IMR-90 (cell line): Measurements from ENCODE around the gene ESD. TPM values are rescaled to one million over a fixed set of nuclear protein-coding genes. Genes with fewer than 3 reads are reported as not detected.

Experiments
- ATAC-seq: fragments of 200-7000 bp; cut with Tn5 transposase; 2 replicates; pipeline ENCODE4 v1.9.1; 2020; ENCODE audit warnings: low read depth, mild to moderate bottlenecking, moderate library complexity
- BruUV-seq: library from RNA; stranded (reverse); fragments of 400-500 nt; replicated peaks from 2 replicates; lab custom pipeline; 2021; lab: Mats Ljungman, UMichigan
- CTCF ChIA-PET: fragments of 300-600 bp; formaldehyde crosslinking; extraction: SDS; loops from one replicate; lab custom pipeline; 2021; ENCODE audit warnings: antibody characterized with exemption; lab: Yijun Ruan, JAX
- POLR2A ChIA-PET: fragments of 300-600 bp; sonication (Branson Sonifier 250); formaldehyde crosslinking; loops from one replicate; lab custom pipeline; 2022; ENCODE audit warnings: antibody characterized with exemption; ENCODE audit not compliant: unreplicated experiment; lab: Charles Lee
- DNase-seq: peaks from one replicate; pipeline ENCODE4 v3.0.0; 2013
- H2AFZ ChIP-seq: replicated peaks from 2 replicates; pipeline ENCODE3; 2013; ENCODE audit warnings: low read length, mild to moderate bottlenecking; ENCODE audit not compliant: poor library complexity
- H2AK5ac ChIP-seq: 2 replicates; pipeline ENCODE4 v1.6.1; 2013; ENCODE audit warnings: low read depth, low read length, inconsistent platforms
- H2AK9ac ChIP-seq: replicated peaks from 2 replicates; pipeline ENCODE3; 2013; ENCODE audit warnings: mild to moderate bottlenecking, low read depth, low read length, moderate library complexity; ENCODE audit not compliant: poor library complexity
- H2BK120ac ChIP-seq: 2 replicates; pipeline ENCODE4 v1.6.1; 2013; ENCODE audit warnings: low read depth, low read length, inconsistent platforms
- H2BK15ac ChIP-seq: 3 replicates; pipeline ENCODE4 v1.6.1; 2013; ENCODE audit warnings: low read depth, low read length, inconsistent platforms
- H2BK20ac ChIP-seq: 2 replicates; pipeline ENCODE4 v1.6.1; 2013; ENCODE audit warnings: low read depth, mild to moderate bottlenecking, inconsistent platforms, low read length, moderate library complexity
- H2BK5ac ChIP-seq: 2 replicates; pipeline ENCODE4 v1.6.1; 2013; ENCODE audit warnings: mild to moderate bottlenecking, low read depth, low read length, inconsistent platforms; ENCODE audit not compliant: poor library complexity, severe bottlenecking
- H3K14ac ChIP-seq: replicated peaks from 2 replicates; pipeline ENCODE4 v1.6.1; 2013; ENCODE audit warnings: low read depth, low read length, inconsistent platforms
- H3K18ac ChIP-seq: 2 replicates; pipeline ENCODE4 v1.6.1; 2013; ENCODE audit warnings: low read depth, low read length, control low read depth
- H3K23ac ChIP-seq: 2 replicates; pipeline ENCODE4 v1.6.1; 2013; ENCODE audit warnings: low read depth, low read length, inconsistent platforms
- H3K27ac ChIP-seq: 2 replicates; pipeline ENCODE4 v1.5.1; 2013; ENCODE audit warnings: mild to moderate bottlenecking, control low read depth, low read length; ENCODE audit not compliant: insufficient read depth
- H3K27me3 ChIP-seq: 2 replicates; pipeline ENCODE4 v1.6.1; 2013; ENCODE audit warnings: low read length; ENCODE audit not compliant: control insufficient read depth, insufficient read depth
- H3K36me3 ChIP-seq: 2 replicates; pipeline ENCODE4 v1.6.1; 2013; ENCODE audit warnings: low read length, mixed read lengths; ENCODE audit not compliant: control insufficient read depth, insufficient read depth
- H3K4ac ChIP-seq: 2 replicates; pipeline ENCODE4 v1.6.1; 2013; ENCODE audit warnings: low read depth, low read length, inconsistent platforms
- H3K4me1 ChIP-seq: 2 replicates; pipeline ENCODE4 v1.6.1; 2013; ENCODE audit warnings: low read length, mixed read lengths; ENCODE audit not compliant: control insufficient read depth, insufficient read depth
- H3K4me2 ChIP-seq: 2 replicates; pipeline ENCODE4 v1.6.1; 2013; ENCODE audit warnings: low read depth, mild to moderate bottlenecking, control low read depth, low read length, moderate library complexity
- H3K4me3 ChIP-seq: 2 replicates; pipeline ENCODE4 v1.5.1; 2013; ENCODE audit warnings: low read depth, mild to moderate bottlenecking, control low read depth, low read length, moderate library complexity; ENCODE audit not compliant: insufficient read depth
- H3K56ac ChIP-seq: 2 replicates; pipeline ENCODE4 v1.6.1; 2013; ENCODE audit warnings: low read length, inconsistent platforms; ENCODE audit not compliant: insufficient read depth; ENCODE audit errors: extremely low read depth
- H3K79me1 ChIP-seq, 2 experiments: 2 replicates each; pipeline ENCODE4 v1.6.1; 2013; ENCODE audit warnings: low read length in 2 of 2, inconsistent platforms in 1 of 2, low read depth in 1 of 2
- H3K9ac ChIP-seq: 2 replicates; pipeline ENCODE4 v1.6.1; 2013; ENCODE audit warnings: low read depth, low read length, control low read depth
- H3K9me1 ChIP-seq: 2 replicates; pipeline ENCODE4 v1.6.1; 2013; ENCODE audit warnings: low read length, inconsistent platforms; ENCODE audit not compliant: insufficient read depth
- H3K9me3 ChIP-seq: 2 replicates; pipeline ENCODE4 v1.6.1; 2013; ENCODE audit warnings: low read length; ENCODE audit not compliant: control insufficient read depth, insufficient read depth
- H4K20me1 ChIP-seq: 2 replicates; pipeline ENCODE4 v1.6.1; 2013; ENCODE audit warnings: low read length, inconsistent platforms; ENCODE audit not compliant: insufficient read depth
- H4K5ac ChIP-seq: 2 replicates; pipeline ENCODE4 v1.6.1; 2013; ENCODE audit warnings: mild to moderate bottlenecking, low read depth, low read length, control low read depth
- H4K8ac ChIP-seq, 2 experiments: 2 replicates each; pipeline ENCODE4 v1.6.1; 2013; ENCODE audit warnings: low read depth in 2 of 2, low read length in 2 of 2, control low read depth in 1 of 2, inconsistent platforms in 1 of 2
- H4K91ac ChIP-seq: 2 replicates; pipeline ENCODE4 v1.6.1; 2013; ENCODE audit warnings: low read depth, low read length, inconsistent platforms; ENCODE audit not compliant: insufficient read depth
- CEBPB ChIP-seq: IDR thresholded peaks from 2 replicates; pipeline ENCODE4 v1.6.1; 2012; ENCODE audit warnings: low read depth, low read length, improper control_type of control experiment
- MAFK ChIP-seq: IDR thresholded peaks from 2 replicates; pipeline ENCODE4 v1.6.1; 2012; ENCODE audit warnings: low read depth, low read length, improper control_type of control experiment
- POLR2A ChIP-seq: IDR thresholded peaks from 2 replicates; pipeline ENCODE4 v1.6.1; 2012; ENCODE audit warnings: mild to moderate bottlenecking, low read depth, low read length
- RAD21 ChIP-seq: IDR thresholded peaks from 2 replicates; pipeline ENCODE4 v1.6.1; 2012; ENCODE audit warnings: low read length, improper control_type of control experiment
- SMC3 ChIP-seq: fragments of 150-350 bp; IDR thresholded peaks from 2 replicates; pipeline ENCODE4 v1.6.1; 2016; ENCODE audit warnings: low read depth, mild to moderate bottlenecking, antibody characterized with exemption, low read length, moderate library complexity
- WGBS, 2 experiments: methylation state at CpG; one replicate each; pipeline versions ENCODE4 v1.1.5 to v1.1.7; 2013; ENCODE audit warnings: missing lambda C conversion rate in 2 of 2; ENCODE audit not compliant: insufficient read length in 1 of 2; ENCODE audit errors: extremely low coverage in 2 of 2; 5-methylcytosine and 5-hydroxymethylcytosine counted together
- dilution Hi-C: fragments of 300-500 bp; cut with HindIII; formaldehyde crosslinking; loops from one replicate; pipeline ENCODE4 v1.14.3; 2018; ENCODE audit warnings: low sequenced_read_pairs; ENCODE audit not compliant: unreplicated experiment
- in situ Hi-C: fragments of 300-500 bp; cut with MboI; formaldehyde crosslinking; loops from 3 replicates; pipeline ENCODE4 v1.14.3; 2019; ENCODE audit warnings: low sequenced_read_pairs, inconsistent platforms, mixed read lengths
- intact Hi-C: fragments of 100-400 bp; cut with micrococcal nuclease; formaldehyde crosslinking; loops from 2 replicates; pipeline ENCODE4 v1.10.0; 2022
- polyA plus RNA-seq, 3 experiments: library from polyadenylated mRNA; depleted of rRNA; stranded (reverse); fragments of >200 nt; gene quantifications; 2 replicates each; pipeline ENCODE4 v1.2.3, GENCODE V29; 2012; ENCODE audit warnings: low replicate concordance in 1 of 3
- total RNA-seq: library from RNA; depleted of rRNA; stranded (reverse); fragments of >200 nt; gene quantifications from 2 replicates; pipeline ENCODE4 v1.2.3, GENCODE V29; 2012
- TF ChIP-seq, protein P1 (sequence below): conservative IDR thresholded peaks from 2 replicates; pipeline ENCODE4 v1.5.1; 2012; ENCODE audit warnings: mild to moderate bottlenecking, low read depth, low read length, improper control_type of control experiment

Gene ESD
- total and polyA plus RNA-seq, 2 of the 4 experiments (the other 2 are of a cell fraction): 90.4 to 135 TPM

DNA sequence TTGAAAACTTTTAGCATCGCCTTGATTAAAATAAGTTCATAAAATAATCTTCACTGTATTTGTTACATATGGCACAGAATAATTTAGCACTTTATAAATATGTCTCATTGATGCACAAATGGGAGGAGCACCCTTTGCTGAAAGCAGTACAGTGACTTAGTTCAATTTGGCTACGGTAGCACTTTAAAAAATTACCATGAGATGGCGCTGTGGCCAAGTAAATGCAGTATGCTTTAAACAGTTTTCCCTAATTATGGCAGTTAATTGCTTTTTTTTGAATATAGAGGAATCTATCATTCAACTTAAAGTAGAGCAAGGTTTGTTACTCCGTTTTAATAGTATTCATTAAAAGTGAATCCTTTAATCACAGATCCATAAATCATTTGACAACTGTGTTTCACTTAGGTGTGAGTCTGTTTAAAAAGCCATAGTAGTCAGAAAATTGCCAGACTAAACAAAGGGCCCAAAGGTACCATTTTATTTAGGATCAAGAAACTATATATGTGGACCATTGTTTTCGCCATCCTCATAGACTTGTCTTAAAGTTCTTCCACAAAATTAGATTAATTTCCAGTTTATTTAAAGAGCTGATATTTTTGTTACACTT is 34.7 kb upstream of the ESD start:
- H2AK5ac ChIP-seq: no peak overlapping the region
- no peak overlapping the region for H3K56ac ChIP-seq
- H2AK9ac ChIP-seq: no peak overlapping the region
- H3K27me3 ChIP-seq: no peaks in the 10 kb centered on the region; the same call in 1 of the 2 replicates
- POLR2A ChIA-PET: no interaction called here
- dilution Hi-C loops: no loop called here
- no peaks in the 10 kb centered on the region for H3K9me1 ChIP-seq
- H2BK120ac ChIP-seq: no peak overlapping the region
- no peak overlapping the region for H2BK5ac ChIP-seq
- H3K4me2 ChIP-seq: no peak overlapping the region
- H4K8ac ChIP-seq: no peak overlapping the region
- no peaks in the 10 kb centered on the region for H3K79me1 ChIP-seq
- intact Hi-C loops: loop anchor here (1.0 to 5.0 kb wide), 3 partner anchors 61 to 943 kb away; no protein-coding TSS in a partner anchor
- H3K18ac ChIP-seq: no peak overlapping the region
- H3K9ac ChIP-seq: no peak overlapping the region
- BruUV-seq: no TSS peak
- no peak overlapping the region for H3K4ac ChIP-seq
- no peak overlapping the region for H2BK20ac ChIP-seq
- no peak overlapping the region for H4K91ac ChIP-seq
- WGBS, 2 experiments: no CpG with 5 or more reads among the region's 5 CpGs
- H3K4me1 ChIP-seq: no peaks in the 10 kb centered on the region
- in situ Hi-C loops: loop anchor here (5.0 kb wide), 1 partner anchor 946 kb away; no protein-coding TSS in a partner anchor
- H2BK15ac ChIP-seq: no peak overlapping the region
- no peaks in the 10 kb centered on the region for H3K9me3 ChIP-seq
- peak; percentile 79; the same call in 1 of the 2 replicates for ATAC-seq
- CTCF ChIA-PET: interaction anchor here (0.5 to 1.8 kb wide), 10 partner anchors 8 to 1703 kb away, joined by 3 to 6 read pairs (median 3); no protein-coding TSS in a partner anchor
- no peak overlapping the region for H4K5ac ChIP-seq
- no peaks in the 10 kb centered on the region for H4K20me1 ChIP-seq
- peak; percentile 58 for DNase-seq
- H3K23ac ChIP-seq: no peak overlapping the region
- H3K14ac ChIP-seq: no peak overlapping the region
- H2AFZ ChIP-seq: no peak overlapping the region
- no peaks in the 10 kb centered on the region for H3K36me3 ChIP-seq
- TF ChIP-seq SMC3: peak; percentile 77
- no peak for TF ChIP-seq POLR2A
- no peak for TF ChIP-seq CEBPB
- peak; percentile 90 for TF ChIP-seq RAD21
- TF ChIP-seq, protein P1, sequence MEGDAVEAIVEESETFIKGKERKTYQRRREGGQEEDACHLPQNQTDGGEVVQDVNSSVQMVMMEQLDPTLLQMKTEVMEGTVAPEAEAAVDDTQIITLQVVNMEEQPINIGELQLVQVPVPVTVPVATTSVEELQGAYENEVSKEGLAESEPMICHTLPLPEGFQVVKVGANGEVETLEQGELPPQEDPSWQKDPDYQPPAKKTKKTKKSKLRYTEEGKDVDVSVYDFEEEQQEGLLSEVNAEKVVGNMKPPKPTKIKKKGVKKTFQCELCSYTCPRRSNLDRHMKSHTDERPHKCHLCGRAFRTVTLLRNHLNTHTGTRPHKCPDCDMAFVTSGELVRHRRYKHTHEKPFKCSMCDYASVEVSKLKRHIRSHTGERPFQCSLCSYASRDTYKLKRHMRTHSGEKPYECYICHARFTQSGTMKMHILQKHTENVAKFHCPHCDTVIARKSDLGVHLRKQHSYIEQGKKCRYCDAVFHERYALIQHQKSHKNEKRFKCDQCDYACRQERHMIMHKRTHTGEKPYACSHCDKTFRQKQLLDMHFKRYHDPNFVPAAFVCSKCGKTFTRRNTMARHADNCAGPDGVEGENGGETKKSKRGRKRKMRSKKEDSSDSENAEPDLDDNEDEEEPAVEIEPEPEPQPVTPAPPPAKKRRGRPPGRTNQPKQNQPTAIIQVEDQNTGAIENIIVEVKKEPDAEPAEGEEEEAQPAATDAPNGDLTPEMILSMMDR: peak; percentile 90
- peak; percentile 34; the same call in 1 of the 2 replicates for TF ChIP-seq MAFK
- H3K27ac ChIP-seq: no peak overlapping the region
- H3K4me3 ChIP-seq: no peak overlapping the region
